ENCODE results near the gene SMOC2.

DNA sequence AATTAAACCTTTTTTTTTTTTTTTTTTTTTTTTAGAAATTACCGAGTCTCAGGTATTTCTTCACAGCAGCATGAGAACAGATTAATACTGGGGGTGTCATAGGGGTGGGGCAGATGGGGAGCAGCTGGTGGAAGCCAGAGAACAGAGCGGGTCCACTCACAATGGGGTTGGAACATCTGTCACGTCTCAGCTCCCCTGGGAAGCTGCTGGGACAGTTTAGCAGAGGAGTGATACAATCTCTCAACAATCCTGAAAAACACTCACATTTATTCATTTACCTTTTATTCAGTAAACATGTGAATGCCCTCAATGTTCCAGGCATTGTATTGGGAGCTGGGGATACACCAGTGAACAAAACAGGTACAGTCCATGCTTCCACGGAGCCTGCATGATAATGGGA, 162.2 kb downstream of the SMOC2 start:
- TF ChIP-seq, protein P1, sequence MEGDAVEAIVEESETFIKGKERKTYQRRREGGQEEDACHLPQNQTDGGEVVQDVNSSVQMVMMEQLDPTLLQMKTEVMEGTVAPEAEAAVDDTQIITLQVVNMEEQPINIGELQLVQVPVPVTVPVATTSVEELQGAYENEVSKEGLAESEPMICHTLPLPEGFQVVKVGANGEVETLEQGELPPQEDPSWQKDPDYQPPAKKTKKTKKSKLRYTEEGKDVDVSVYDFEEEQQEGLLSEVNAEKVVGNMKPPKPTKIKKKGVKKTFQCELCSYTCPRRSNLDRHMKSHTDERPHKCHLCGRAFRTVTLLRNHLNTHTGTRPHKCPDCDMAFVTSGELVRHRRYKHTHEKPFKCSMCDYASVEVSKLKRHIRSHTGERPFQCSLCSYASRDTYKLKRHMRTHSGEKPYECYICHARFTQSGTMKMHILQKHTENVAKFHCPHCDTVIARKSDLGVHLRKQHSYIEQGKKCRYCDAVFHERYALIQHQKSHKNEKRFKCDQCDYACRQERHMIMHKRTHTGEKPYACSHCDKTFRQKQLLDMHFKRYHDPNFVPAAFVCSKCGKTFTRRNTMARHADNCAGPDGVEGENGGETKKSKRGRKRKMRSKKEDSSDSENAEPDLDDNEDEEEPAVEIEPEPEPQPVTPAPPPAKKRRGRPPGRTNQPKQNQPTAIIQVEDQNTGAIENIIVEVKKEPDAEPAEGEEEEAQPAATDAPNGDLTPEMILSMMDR (IDR thresholded peaks at IDR 0.05), result no peak
- no peak for TF ChIP-seq POLR2AphosphoS5 (IDR thresholded peaks at IDR 0.05)
- TF ChIP-seq POLR2A (IDR thresholded peaks at IDR 0.05), result no peak

All from prostate gland (tissue), 2 donors.